ENCODE results near the gene HEXIM1. TPM values are rescaled to one million over a fixed set of nuclear protein-coding genes. Genes with fewer than 3 reads are reported as not detected.

Gene HEXIM1
- total and polyA plus RNA-seq, 11 donors, result 11.9 to 28.7 (median 21.6) TPM

DNA sequence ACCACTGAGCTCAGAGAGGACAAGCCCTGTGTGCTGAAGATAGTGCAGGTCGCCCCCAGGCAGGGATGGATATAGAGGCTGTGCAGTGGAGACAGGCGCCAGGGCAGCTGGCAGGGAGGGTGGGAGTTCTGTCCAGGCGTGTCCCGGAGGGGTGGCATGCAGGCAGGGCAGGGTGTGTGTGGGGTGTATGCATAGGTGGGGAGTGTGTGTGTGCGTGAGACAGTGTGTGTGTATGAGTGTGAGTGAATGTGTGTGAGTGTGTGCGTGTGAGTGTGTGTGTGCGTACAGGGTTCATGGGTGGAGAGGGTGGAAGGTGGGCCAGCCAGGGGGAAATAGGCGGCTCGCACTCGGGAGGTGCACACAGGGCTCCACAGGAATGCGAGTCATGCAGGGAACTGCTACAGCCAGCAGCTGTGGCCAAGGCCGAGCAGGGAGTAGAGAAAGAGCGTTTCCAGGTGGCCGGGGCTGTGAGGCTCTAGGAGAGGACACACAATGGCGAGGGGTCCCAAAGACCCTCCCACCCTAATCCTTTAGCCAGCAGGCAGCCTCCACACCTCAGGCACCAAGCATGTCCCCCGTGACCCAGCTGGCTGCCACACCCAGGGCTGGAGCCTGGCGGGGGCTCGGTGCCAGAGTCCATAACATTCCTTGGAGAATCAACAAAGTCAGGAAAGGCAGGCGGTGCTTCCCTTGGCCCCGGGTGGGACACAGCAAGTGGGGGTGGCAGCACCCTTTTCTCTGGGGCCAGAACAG, 20.6 kb upstream of the HEXIM1 start:
- ATAC-seq (peak in 3 of 4 donors; percentile 4 to 38 (median 8)), DNase-seq (peak; percentile 64 to 84 (median 78))
- Histone ChIP-seq H3K27ac (peak overlapping the region; percentile 74 to 99 (median 84)), H3K9me3 (no peaks in the 10 kb centered on the region), H3K4me3 (peak overlapping the region in 2 of 12 donors; percentile 4 to 5), H3K4me1 (peaks cover 14 to 81% (median 67%) of the 10 kb centered on the region in 12 donors), H3K27me3 (no peaks in the 10 kb centered on the region), H3K36me3 (no peaks in the 10 kb centered on the region)
- TF ChIP-seq POLR2A (IDR thresholded peaks at IDR 0.05), result peak in 1 of 2 donors; percentile 17
- TF ChIP-seq, protein P1, sequence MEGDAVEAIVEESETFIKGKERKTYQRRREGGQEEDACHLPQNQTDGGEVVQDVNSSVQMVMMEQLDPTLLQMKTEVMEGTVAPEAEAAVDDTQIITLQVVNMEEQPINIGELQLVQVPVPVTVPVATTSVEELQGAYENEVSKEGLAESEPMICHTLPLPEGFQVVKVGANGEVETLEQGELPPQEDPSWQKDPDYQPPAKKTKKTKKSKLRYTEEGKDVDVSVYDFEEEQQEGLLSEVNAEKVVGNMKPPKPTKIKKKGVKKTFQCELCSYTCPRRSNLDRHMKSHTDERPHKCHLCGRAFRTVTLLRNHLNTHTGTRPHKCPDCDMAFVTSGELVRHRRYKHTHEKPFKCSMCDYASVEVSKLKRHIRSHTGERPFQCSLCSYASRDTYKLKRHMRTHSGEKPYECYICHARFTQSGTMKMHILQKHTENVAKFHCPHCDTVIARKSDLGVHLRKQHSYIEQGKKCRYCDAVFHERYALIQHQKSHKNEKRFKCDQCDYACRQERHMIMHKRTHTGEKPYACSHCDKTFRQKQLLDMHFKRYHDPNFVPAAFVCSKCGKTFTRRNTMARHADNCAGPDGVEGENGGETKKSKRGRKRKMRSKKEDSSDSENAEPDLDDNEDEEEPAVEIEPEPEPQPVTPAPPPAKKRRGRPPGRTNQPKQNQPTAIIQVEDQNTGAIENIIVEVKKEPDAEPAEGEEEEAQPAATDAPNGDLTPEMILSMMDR (IDR thresholded peaks at IDR 0.05), result no peak
- WGBS, 4 donors, result 23 to 28% (median 26%) methylated on average over 18 to 20 of the region's 20 CpGs
- intact Hi-C loops (cut with DNase I), result loop anchor here in 3 of 10 donors (2.0 to 10.0 kb wide), 2 partner anchors 35 to 353 kb away; no protein-coding TSS in a partner anchor

DNA sequence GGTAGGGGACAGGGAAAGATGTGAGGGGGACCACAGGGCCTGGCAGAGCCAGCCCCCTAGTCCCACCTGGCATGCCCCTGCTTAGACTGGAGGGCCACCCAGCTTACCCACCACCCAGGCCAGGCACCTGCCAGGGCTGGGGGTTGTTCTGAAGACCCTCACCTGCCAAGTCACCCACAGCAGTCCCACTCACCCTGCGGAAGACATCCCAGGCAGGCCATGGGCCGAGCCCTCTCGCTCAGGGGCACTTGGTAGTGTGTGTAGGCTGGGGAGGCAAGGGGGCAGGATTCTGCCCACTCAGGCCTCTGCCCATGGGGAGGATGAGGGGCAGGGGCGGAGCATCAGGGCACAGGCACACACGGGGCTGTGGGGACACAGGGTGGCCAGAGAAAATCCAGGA, 19.9 kb upstream of the HEXIM1 start:
- peak in 1 of 5 donors; percentile 27 for DNase-seq
- H3K4me1 ChIP-seq, result peaks cover 14 to 80% (median 65%) of the 10 kb centered on the region in 12 donors
- WGBS, 4 donors, result 76 to 83% (median 78%) methylated on average over 5 of the region's 5 CpGs

DNA sequence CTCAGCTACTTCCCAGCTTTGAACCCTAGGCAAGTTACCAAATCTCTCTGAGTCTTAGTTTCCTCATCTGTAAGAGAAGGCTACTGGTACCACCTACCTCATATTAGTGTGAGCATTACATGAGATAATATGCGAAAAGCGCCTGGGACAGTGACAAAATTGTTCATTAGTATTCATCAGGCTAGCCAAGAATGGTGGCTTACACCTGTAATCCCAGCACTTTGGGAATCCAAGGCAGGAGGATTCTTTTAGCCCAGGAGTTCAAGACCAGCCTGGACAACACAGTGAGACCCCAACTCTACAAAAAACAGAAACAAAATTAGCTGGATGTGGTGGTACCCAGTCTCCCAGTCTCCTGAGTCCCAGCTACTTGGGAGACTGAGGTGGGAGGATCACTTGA, 19.3 kb upstream of the HEXIM1 start:
- Histone ChIP-seq H3K4me3 (no peak overlapping the region), H3K9me3 (no peaks in the 10 kb centered on the region), H3K36me3 (no peaks in the 10 kb centered on the region), H3K27ac (peak overlapping the region in 11 of 12 donors; percentile 77 to 99 (median 85)), H3K27me3 (no peaks in the 10 kb centered on the region), H3K4me1 (peaks cover 14 to 74% (median 58%) of the 10 kb centered on the region in 12 donors)
- 96 to 100% (median 97%) methylated on average over 2 of the region's 2 CpGs for WGBS, 4 donors
- intact Hi-C loops (cut with DNase I), result loop anchor here in 3 of 10 donors (2.0 to 10.0 kb wide), 2 partner anchors 36 to 354 kb away; no protein-coding TSS in a partner anchor
- DNase-seq (no peak), ATAC-seq (no peak)
- no peak for TF ChIP-seq POLR2A (IDR thresholded peaks at IDR 0.05)
- TF ChIP-seq, protein P1 (IDR thresholded peaks at IDR 0.05), result no peak

More for the DNA sequence above, 19.9 kb upstream of the HEXIM1 start:
- H3K27ac ChIP-seq, result peak overlapping the region; percentile 74 to 99 (median 84)
- ATAC-seq, result no peak
- TF ChIP-seq, protein P1 (IDR thresholded peaks at IDR 0.05), result no peak
- TF ChIP-seq POLR2A (IDR thresholded peaks at IDR 0.05), result peak in 1 of 2 donors; percentile 5
- intact Hi-C loops (cut with DNase I), result loop anchor here in 3 of 10 donors (2.0 to 10.0 kb wide), 2 partner anchors 36 to 354 kb away; no protein-coding TSS in a partner anchor
- peak overlapping the region in 2 of 12 donors; percentile 4 to 5 for H3K4me3 ChIP-seq
- H3K36me3 ChIP-seq, result no peaks in the 10 kb centered on the region
- no peaks in the 10 kb centered on the region for H3K27me3 ChIP-seq
- no peaks in the 10 kb centered on the region for H3K9me3 ChIP-seq

DNA sequence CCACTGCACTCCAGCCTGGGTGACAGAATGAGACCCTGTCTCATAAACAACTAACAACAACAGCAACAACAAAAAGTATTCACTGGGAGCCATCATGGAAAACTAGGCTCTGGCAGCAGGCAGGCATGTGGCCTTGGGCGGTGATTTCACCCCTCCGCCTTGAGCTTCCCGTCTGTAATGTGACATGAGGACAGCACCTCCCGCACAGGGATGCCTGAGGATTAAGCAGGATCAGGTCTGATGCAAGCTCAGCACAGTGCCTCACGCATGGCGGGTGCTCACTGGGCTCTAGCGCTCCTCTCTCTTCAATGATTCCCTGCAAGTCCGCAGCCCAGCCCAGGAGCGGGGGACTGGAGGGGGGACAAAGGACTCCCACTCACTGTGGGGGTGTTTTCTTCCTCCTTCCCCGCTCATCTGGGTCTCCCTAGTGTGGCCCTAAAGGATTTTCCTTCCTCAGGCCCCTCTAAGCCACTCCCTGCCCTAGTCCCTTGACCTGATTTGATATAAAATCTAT, 18.8 kb upstream of the HEXIM1 start:
- Histone ChIP-seq H3K27me3 (no peaks in the 10 kb centered on the region), H3K4me1 (peaks cover 10 to 69% (median 54%) of the 10 kb centered on the region in 12 donors), H3K9me3 (no peaks in the 10 kb centered on the region), H3K4me3 (peak overlapping the region in 1 of 12 donors; percentile 7), H3K27ac (peak overlapping the region in 11 of 12 donors; percentile 77 to 99 (median 85)), H3K36me3 (no peaks in the 10 kb centered on the region)
- TF ChIP-seq POLR2A (IDR thresholded peaks at IDR 0.05), result no peak
- TF ChIP-seq, protein P1 (IDR thresholded peaks at IDR 0.05), result no peak
- ATAC-seq, result peak in 2 of 4 donors; percentile 19 to 21
- intact Hi-C loops (cut with DNase I), result loop anchor here in 3 of 10 donors (2.0 to 10.0 kb wide), 2 partner anchors 37 to 355 kb away; no protein-coding TSS in a partner anchor
- 46 to 54% (median 49%) methylated on average over 10 of the region's 10 CpGs for WGBS, 4 donors
- DNase-seq, result peak; percentile 39 to 76 (median 62)

Data from heart left ventricle (tissue), 16 donors.